Psoas muscle (tissue), 8 donors: Measurements from ENCODE around the gene VDR. TPM values are rescaled to one million over a fixed set of nuclear protein-coding genes. Genes with fewer than 3 reads are reported as not detected.
A peak's percentile ranks its signal among the peaks of the same experiment; 100 is the strongest.

Experiments
- ATAC-seq, 4 donors: fragments of 200-7000 bp; cut with Tn5 transposase; one replicate each; pipeline ENCODE4 v1.9.1; 2020; ENCODE audit warnings: moderate library complexity in 3 of 4, mild to moderate bottlenecking in 2 of 4
- DNase-seq, 2 donors: peaks; one replicate each; pipeline ENCODE4 v3.0.0-alpha.2; 2020
- H3K27ac ChIP-seq: fragments of 200-600 bp; one replicate; pipeline ENCODE4 v1.8.0; 2022
- H3K27me3 ChIP-seq, 3 donors: fragments of 200-600 bp in 1 of 3; one replicate each; pipeline versions ENCODE4 v1.6.1 to v1.8.0; 2013 to 2022; ENCODE audit warnings: low read length in 2 of 3, mild to moderate bottlenecking in 2 of 3, moderate library complexity in 1 of 3; ENCODE audit not compliant: insufficient read depth in 3 of 3
- H3K36me3 ChIP-seq, 2 donors: fragments of 200-600 bp in 1 of 2; one replicate each; pipeline versions ENCODE4 v1.6.1 to v1.8.0; 2013 to 2022; ENCODE audit warnings: low read depth in 1 of 2, mild to moderate bottlenecking in 1 of 2, moderate library complexity in 1 of 2; ENCODE audit not compliant: insufficient read depth in 1 of 2
- H3K4me1 ChIP-seq: fragments of 200-600 bp; one replicate; pipeline ENCODE4 v1.8.0; 2022
- H3K4me3 ChIP-seq: fragments of 200-600 bp; one replicate; pipeline ENCODE4 v1.8.0; 2022; ENCODE audit warnings: mild to moderate bottlenecking
- H3K9me3 ChIP-seq: fragments of 200-600 bp; one replicate; pipeline ENCODE4 v1.8.0; 2022
- CTCF ChIP-seq: fragments of 200-600 bp; IDR thresholded peaks from one replicate; pipeline ENCODE4 v1.8.0; 2022; ENCODE audit warnings: antibody characterized with exemption
- WGBS, 3 donors: extraction: QIAGEN DNeasy Blood & Tissue Kit; methylation state at CpG; one replicate each; pipeline versions ENCODE4 v1.1.6 to v1.1.7; 2013; 5-methylcytosine and 5-hydroxymethylcytosine counted together
- intact Hi-C, 2 donors: fragments of 100-400 bp; cut with DNase I; formaldehyde crosslinking; loops; one replicate each; pipeline versions ENCODE4 v1.11.0 to v1.14.2; 2022
- polyA plus RNA-seq, 3 donors: library from polyadenylated mRNA; stranded (reverse); fragments of 200-250 nt; gene quantifications; one replicate each; pipeline ENCODE4 v1.2.3, GENCODE V29; 2013
- total RNA-seq, 4 donors: library from RNA; stranded (reverse); fragmentation: NEBNext Ultra II Directional in 2 of 4; extraction: Animal tissue kit (Norgen Biotek cat#: 25700) in 2 of 4; gene quantifications; one replicate each; pipeline versions ENCODE4 v1.2.1 to v1.2.4, GENCODE V29; 2021 to 2023
- donor health status: healthy with polysubstance abuse.
- donor health status: DM: no; HTN: no; CAD: no; lungs with moderate emphysema.
- donor health status: Bipolar disorder and iron deficiency.
- donor health status: healthy.
- donor health status: DM: yes; HTN: yes; CAD: no.
- donor health status: DM: no; HTN: no; CAD: no.
- donor health status: DM: no; HTN: no; CAD: no.
- donor health status: DM: yes; HTN: yes; CAD: no.

Gene VDR
- total and polyA plus RNA-seq, 7 donors, result 0.62 to 6.1 (median 3.0) TPM

GRCh38 chr12:47870175-47870781, 34.5 kb downstream of the VDR start:
- Histone ChIP-seq H3K4me1 (peaks cover 18% of the 10 kb centered on the region), H3K27ac (peak overlapping the region; percentile 74), H3K9me3 (no peaks in the 10 kb centered on the region), H3K27me3 (no peaks in the 10 kb centered on the region), H3K36me3 (no peaks in the 10 kb centered on the region), H3K4me3 (no peak overlapping the region)
- intact Hi-C loops, result loop anchor here in 1 of 2 donors (5.0 kb wide), 1 partner anchor 92 kb away; the partner anchor contains the start of gene TMEM106C
- peak; percentile 27 for TF ChIP-seq CTCF
- peak; percentile 91 to 95 (median 92) for ATAC-seq
- DNase-seq, result peak; percentile 73 to 82
- WGBS, 3 donors, result 11 to 22% (median 12%) methylated on average over 6 of the region's 6 CpGs

DNA sequence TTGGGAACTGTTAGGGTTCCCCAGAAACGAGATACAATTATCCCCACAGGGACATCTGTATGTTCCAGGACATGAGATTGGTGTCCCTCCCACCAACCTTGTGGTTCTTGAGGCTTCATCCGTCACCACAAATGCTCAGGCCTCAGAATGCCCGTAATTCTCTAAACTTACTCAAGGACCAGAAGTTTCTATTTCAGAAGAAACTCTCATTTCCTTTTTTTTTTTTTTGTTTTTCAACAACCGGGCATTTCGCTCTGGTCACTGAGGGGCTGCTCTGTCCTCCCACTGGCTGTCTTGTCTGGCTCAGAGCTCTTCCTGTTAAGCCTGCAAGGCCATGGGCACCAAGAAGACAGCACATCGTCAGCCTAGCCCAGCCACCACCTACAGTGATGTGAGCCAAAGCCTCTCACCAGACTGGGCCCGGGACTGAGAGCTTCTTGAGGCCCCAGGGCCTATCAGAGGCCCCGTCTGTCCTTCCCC, 36.2 kb downstream of the VDR start:
- Histone ChIP-seq H3K9me3 (no peaks in the 10 kb centered on the region), H3K4me1 (peaks cover 18% of the 10 kb centered on the region), H3K27ac (no peak overlapping the region), H3K36me3 (no peaks in the 10 kb centered on the region), H3K4me3 (no peak overlapping the region), H3K27me3 (no peaks in the 10 kb centered on the region)
- intact Hi-C loops, result loop anchor here in 1 of 2 donors (5.0 kb wide), 1 partner anchor 84 kb away; no protein-coding TSS in a partner anchor
- 68 to 83% (median 77%) methylated on average over 8 of the region's 8 CpGs for WGBS, 3 donors
- DNase-seq (no peak), ATAC-seq (no peak)
- TF ChIP-seq CTCF, result no peak

- Histone ChIP-seq H3K9me3 (no peaks in the 10 kb centered on the region), H3K27me3 (no peaks in the 10 kb centered on the region), H3K4me3 (no peak overlapping the region), H3K27ac (no peak overlapping the region), H3K4me1 (peaks cover 18% of the 10 kb centered on the region), H3K36me3 (no peaks in the 10 kb centered on the region)
- no peak for TF ChIP-seq CTCF
- 73 to 80% (median 76%) methylated on average over 2 of the region's 2 CpGs for WGBS, 3 donors
- ATAC-seq, result no peak
- intact Hi-C loops, result loop anchor here in 1 of 2 donors (5.0 kb wide), 1 partner anchor 84 kb away; no protein-coding TSS in a partner anchor
- peak; percentile 36 to 39 for DNase-seq
Measured at GRCh38 chr12:47868041-47868440, 36.8 kb downstream of the VDR start.

DNA sequence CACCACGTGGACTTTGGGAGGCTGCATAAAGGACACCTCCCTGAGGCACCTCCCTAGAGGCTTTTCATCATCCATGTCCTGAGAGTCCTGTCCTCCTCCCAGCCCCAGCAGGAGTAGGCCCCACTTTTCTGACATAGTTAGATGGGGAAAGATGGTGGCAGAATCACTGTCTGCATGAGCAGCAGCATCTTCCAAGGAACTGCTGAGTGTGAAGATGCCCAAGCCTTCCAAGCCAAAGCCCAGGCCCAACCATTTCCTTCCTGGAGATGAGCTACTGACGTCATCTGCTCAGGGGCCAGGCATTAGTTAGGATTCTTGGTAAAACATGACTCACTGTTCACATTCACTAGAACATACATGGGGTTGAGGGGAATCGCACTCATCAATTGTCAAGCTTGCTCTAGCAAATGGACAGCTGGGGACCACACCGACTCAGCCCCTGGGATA, 37.3 kb downstream of the VDR start:
- no peaks in the 10 kb centered on the region for H3K27me3 ChIP-seq
- no peak overlapping the region for H3K4me3 ChIP-seq
- DNase-seq (peak in 1 of 2 donors; percentile 48), ATAC-seq (no peak)
- H3K36me3 ChIP-seq, result no peaks in the 10 kb centered on the region
- 59 to 81% (median 70%) methylated on average over 4 of the region's 4 CpGs for WGBS, 3 donors
- no peaks in the 10 kb centered on the region for H3K9me3 ChIP-seq
- H3K4me1 ChIP-seq, result peaks cover 18% of the 10 kb centered on the region
- no peak overlapping the region for H3K27ac ChIP-seq
- no peak for TF ChIP-seq CTCF
- intact Hi-C loops, result loop anchor here in 1 of 2 donors (5.0 kb wide), 1 partner anchor 85 kb away; no protein-coding TSS in a partner anchor
